Central memory CD8-positive, alpha-beta T cell (primary cell): ENCODE results near the gene TIGD3.
"Not testable (repeated sequence)": the region's sequence is repeated elsewhere in the genome, so short reads cannot be mapped to it uniquely, and the experiment has no call there.

ENCODE experiments used
- ATAC-seq: fragments of 150-1000 bp; cut with Tn5 transposase; replicated peaks from 2 replicates; pipeline ENCODE4 v1.10.0; 2022; ENCODE audit warnings: mild to moderate bottlenecking, moderate FRiP score, moderate number of reproducible peaks; ENCODE audit not compliant: poor library complexity, severe bottlenecking; ENCODE audit errors: extremely low read depth
- DNase-seq, 2 donors: peaks; one replicate each; pipeline ENCODE4 v3.0.0; 2021; ENCODE audit warnings: low spot score in 2 of 2
- H3K27ac Mint-ChIP-seq: one replicate; pipeline ENCODE4 v1.8.0; 2022; ENCODE audit warnings: low read depth, mild to moderate bottlenecking, moderate library complexity, mixed read lengths
- H3K27me3 Mint-ChIP-seq: one replicate; pipeline ENCODE4 v1.8.0; 2022; ENCODE audit warnings: mixed read lengths
- H3K36me3 Mint-ChIP-seq: one replicate; pipeline ENCODE4 v1.8.0; 2022; ENCODE audit warnings: mild to moderate bottlenecking, moderate library complexity, mixed read lengths; ENCODE audit not compliant: insufficient read depth
- H3K4me1 Mint-ChIP-seq: one replicate; pipeline ENCODE4 v1.8.0; 2022; ENCODE audit warnings: mixed read lengths
- H3K4me3 Mint-ChIP-seq: one replicate; pipeline ENCODE4 v1.8.0; 2022; ENCODE audit warnings: mild to moderate bottlenecking, moderate library complexity, mixed read lengths
- H3K9me3 Mint-ChIP-seq: one replicate; pipeline ENCODE4 v1.8.0; 2022; ENCODE audit warnings: mixed read lengths

TIGD3 gene

DNA sequence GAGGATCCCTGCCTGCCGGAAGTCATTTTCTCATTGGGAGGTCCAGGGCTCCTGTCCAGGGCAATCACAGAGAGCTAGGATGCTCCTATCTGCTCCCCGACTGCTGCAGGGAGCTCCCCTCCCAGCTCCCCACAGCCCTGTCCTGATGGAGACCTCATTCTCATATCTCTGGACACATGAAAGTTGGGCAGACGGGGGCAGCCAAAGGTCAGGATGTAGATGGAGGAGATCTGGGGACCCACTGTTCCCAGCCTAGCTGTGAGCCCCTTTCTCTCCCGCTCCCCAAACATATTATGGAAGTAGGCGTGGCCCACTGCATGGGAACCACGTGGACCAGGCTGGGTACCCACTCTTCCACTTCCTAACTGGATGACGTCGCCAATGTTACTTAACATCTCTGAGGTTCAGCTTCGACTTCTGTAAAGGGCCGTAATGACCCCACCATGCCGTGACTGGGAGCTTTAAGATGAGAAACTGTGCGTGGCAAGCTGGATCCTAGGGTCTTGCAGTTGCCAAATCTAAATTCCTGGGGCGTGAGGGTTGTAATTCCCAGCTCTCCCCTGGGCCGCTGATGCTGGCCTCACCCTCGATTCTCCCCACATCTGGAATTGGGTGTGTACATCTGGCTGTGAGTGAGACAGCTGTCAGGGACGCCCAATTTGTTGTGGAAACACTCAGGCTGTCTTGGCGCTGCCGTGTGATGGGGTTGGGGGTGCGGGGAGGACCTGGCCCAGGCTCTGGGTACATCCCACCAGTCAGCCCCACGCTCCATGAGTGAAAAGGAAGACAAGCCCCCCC is 38.1 kb upstream of the TIGD3 start:
- no peaks in the 10 kb centered on the region for H3K9me3 Mint-ChIP-seq
- no peak overlapping the region for H3K27ac Mint-ChIP-seq
- peaks cover 5% of the 10 kb centered on the region for H3K4me1 Mint-ChIP-seq
- H3K4me3 Mint-ChIP-seq, result peak overlapping the region; percentile 74
- DNase-seq (no peak), ATAC-seq (no peak)
- H3K36me3 Mint-ChIP-seq, result no peaks in the 10 kb centered on the region
- peaks cover 11% of the 10 kb centered on the region for H3K27me3 Mint-ChIP-seq

DNA sequence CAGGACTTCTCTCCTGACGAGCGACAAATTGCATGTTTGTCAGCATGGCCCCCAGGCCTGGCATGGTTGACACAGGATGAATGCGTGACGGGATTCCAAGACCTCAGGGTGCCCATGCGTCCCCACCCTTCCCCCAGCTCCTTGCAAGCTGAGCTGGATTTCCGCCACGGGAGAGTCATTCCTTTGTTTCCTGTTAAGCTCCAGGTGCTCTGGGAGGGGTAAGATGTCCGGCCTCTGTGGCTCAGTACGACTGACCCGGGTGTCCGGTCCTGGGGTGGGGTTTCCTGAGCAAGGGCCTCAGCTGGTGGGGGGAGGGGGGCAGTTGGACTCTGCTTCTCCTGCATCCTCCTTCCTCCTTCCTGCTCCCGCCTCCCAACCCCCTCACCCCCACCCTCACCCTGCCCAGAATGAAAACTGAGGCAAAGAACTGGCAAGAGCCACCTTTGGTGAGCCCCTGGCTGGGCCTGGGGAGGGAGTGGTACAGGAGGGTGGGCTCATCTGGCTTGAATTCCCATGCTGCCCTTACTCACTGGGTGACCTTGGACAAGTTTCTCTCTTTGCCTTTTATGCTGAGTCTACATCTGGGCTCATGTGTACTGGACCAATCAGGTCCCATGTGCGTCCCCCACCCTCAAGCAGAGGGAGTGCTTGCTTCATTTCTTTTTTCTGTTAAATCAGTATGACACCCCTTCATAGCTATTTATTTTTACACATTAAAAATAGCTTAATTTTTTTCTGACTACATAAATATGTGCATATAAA is 37.3 kb upstream of the TIGD3 start:
- H3K27ac Mint-ChIP-seq, result no peak overlapping the region

DNA sequence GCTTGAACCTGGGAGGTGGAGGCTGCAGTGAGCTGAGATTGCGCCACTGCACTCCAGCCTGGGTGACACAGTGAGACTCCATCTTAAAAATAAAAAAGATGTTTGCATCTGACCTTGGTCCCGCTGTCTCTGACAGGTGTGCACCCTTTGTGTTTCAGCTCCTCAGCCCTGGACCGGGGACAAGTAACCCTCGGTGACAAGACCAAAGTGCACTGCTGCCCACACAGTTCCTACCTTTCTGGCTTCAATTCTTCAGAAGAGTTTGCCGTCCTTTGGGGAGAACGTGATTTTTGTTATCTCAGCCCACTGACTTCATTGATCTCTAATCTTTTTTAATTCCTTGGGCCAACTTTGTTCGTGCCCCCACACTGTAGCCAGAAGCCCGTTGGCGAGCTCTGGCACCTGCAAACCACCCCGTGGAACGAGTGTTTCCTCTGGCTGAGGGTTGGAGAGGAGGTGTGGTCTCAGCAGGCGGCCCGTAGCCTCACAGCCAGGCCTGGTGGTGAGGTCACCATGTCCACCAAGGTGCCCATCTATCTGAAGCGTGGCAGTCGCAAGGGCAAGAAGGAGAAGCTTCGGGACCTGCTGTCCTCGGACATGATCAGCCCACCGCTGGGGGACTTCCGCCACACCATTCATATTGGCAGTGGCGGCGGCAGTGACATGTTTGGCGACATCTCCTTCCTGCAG is 34.0 kb upstream of the TIGD3 start:
- Mint-ChIP-seq H3K4me3 (no peak overlapping the region), H3K4me1 (peaks cover 5% of the 10 kb centered on the region), H3K36me3 (peaks cover 9% of the 10 kb centered on the region), H3K27me3 (peaks cover 22% of the 10 kb centered on the region), H3K27ac (no peak overlapping the region), H3K9me3 (no peaks in the 10 kb centered on the region)
- no peak for ATAC-seq
- no peak for DNase-seq

More for the DNA sequence above, 37.3 kb upstream of the TIGD3 start:
- no peaks in the 10 kb centered on the region for H3K9me3 Mint-ChIP-seq
- H3K4me1 Mint-ChIP-seq, result peaks cover 5% of the 10 kb centered on the region
- no peak for ATAC-seq
- peak overlapping the region; percentile 74 for H3K4me3 Mint-ChIP-seq
- peaks cover 16% of the 10 kb centered on the region for H3K27me3 Mint-ChIP-seq
- peaks cover 2% of the 10 kb centered on the region for H3K36me3 Mint-ChIP-seq
- no peak for DNase-seq

DNA sequence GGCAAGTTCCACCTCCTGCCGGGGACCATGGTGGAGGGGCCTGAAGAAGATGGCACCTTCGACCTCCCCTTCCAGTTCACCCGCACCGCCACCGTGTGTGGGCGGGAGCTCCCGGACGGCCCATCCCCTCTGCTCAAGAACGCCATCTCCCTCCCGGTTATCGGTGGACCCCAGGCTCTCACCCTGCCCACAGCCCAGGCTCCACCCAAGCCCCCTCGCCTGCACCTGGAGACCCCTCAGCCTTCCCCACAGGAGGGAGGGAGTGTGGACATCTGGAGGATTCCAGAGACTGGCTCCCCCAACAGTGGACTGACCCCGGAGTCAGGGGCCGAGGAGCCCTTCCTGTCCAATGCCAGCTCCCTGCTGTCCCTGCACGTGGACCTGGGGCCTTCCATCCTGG is 33.5 kb upstream of the TIGD3 start:
- no peak overlapping the region for H3K4me3 Mint-ChIP-seq
- peaks cover 9% of the 10 kb centered on the region for H3K36me3 Mint-ChIP-seq
- H3K27ac Mint-ChIP-seq, result no peak overlapping the region
- ATAC-seq (no peak), DNase-seq (no peak)
- no peaks in the 10 kb centered on the region for H3K9me3 Mint-ChIP-seq
- peaks cover 22% of the 10 kb centered on the region for H3K27me3 Mint-ChIP-seq
- H3K4me1 Mint-ChIP-seq, result peaks cover under 1% of the 10 kb centered on the region

GRCh38 chr11:65321828-65322485 is 32.6 kb upstream of the TIGD3 start:
- Mint-ChIP-seq H3K27ac (no peak overlapping the region), H3K36me3 (peaks cover 9% of the 10 kb centered on the region), H3K27me3 (peaks cover 22% of the 10 kb centered on the region), H3K4me1 (no peaks in the 10 kb centered on the region), H3K9me3 (no peaks in the 10 kb centered on the region), H3K4me3 (no peak overlapping the region)
- ATAC-seq, result no peak
- DNase-seq, result no peak

- ATAC-seq (no peak), DNase-seq (no peak)
- no peaks in the 10 kb centered on the region for H3K4me1 Mint-ChIP-seq
- peaks cover 9% of the 10 kb centered on the region for H3K36me3 Mint-ChIP-seq
- no peaks in the 10 kb centered on the region for H3K9me3 Mint-ChIP-seq
- peaks cover 22% of the 10 kb centered on the region for H3K27me3 Mint-ChIP-seq
- H3K4me3 Mint-ChIP-seq, result no peak overlapping the region
- no peak overlapping the region for H3K27ac Mint-ChIP-seq
Observed at GRCh38 chr11:65323813-65324212, 30.7 kb upstream of the TIGD3 start.

DNA sequence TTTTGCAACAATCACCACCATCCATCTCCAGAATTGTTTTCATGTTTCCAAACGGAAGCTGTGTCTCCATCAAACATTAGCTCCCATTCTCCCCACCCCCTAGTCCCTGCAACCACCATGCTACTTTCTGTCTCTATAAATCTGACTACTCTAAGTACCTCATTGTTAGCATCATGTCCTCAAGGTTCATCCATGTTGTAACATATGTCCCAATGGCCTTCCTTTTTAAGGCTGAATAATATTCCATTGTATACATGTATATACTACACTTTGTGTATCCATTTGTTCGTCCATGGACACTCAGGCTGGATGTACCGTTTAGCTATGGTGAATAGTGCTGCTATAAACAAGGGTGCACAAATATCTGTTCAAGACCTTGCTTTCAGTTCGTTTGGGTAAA is 29.1 kb upstream of the TIGD3 start:
- H3K27me3 Mint-ChIP-seq, result peaks cover 22% of the 10 kb centered on the region
- DNase-seq (no peak), ATAC-seq (no peak)
- peaks cover 9% of the 10 kb centered on the region for H3K36me3 Mint-ChIP-seq
- peaks cover 5% of the 10 kb centered on the region for H3K4me1 Mint-ChIP-seq
- no peak overlapping the region for H3K27ac Mint-ChIP-seq
- no peak overlapping the region for H3K4me3 Mint-ChIP-seq
- no peaks in the 10 kb centered on the region for H3K9me3 Mint-ChIP-seq

DNA sequence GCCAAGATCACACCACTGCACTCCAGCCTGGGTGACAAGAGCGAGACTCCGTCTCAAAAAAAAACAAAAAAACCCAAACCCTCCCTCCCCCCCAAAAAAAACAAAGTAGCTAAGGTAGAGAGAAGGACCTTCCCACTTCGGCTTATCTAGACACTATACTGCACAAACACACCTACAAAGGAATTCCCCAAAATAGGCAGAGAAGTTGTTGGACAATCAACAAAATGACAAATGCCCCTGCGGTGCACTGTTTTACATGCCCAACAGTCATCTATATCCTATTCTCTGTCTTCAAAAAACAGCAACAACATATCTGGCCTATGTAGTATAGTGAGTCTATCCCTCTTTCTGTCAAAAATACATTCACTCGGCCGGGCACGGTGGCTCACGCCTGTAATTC is 27.5 kb upstream of the TIGD3 start:
- Mint-ChIP-seq H3K27me3 (peaks cover 19% of the 10 kb centered on the region), H3K9me3 (no peaks in the 10 kb centered on the region), H3K4me1 (peaks cover 5% of the 10 kb centered on the region), H3K36me3 (peaks cover 10% of the 10 kb centered on the region), H3K27ac (no peak overlapping the region), H3K4me3 (no peak overlapping the region)
- ATAC-seq (no peak), DNase-seq (no peak)

DNA sequence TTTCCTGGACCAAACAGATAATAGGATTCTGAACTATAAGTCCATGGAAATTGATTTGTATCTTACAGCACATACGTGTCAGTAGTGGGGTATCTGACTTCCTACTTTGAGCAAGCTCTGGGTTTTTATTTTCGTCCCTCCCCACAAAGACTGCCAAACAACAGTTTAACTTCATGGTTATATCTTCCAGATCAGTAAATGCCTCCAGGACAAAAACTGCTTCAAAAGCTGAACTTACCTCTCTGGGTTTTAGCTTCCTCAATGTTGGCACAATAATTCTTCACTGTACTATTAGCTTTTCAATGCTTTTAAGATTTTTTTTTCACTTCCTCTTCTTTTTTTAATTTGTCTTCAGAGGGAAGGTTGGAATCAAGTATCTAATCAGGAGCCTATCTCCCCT is 25.1 kb upstream of the TIGD3 start:
- H3K27me3 Mint-ChIP-seq, result no peaks in the 10 kb centered on the region
- ATAC-seq, result no peak

DNA sequence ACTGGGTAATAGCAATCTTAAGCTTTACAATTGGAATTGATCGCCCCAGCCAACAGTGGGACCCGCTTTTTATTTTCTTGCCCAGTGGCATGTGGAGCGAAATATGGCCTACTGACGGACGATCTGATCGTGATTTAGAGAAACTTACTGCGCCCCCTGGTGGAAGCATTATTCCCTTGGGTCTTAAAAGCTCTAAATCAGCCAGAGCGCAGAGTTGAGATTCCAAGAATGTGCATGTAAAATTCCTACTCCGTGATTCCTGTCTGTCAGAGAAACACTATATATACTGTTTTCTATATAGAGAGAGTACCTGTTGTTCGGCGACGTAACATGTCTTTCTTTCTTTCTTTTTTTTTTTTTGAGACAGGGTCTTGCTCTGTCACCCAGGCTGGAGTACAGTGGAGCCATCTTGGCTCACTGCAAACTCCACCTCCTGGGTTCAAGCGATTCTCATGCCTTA is 24.6 kb upstream of the TIGD3 start:
- ATAC-seq (no peak), DNase-seq (peak; percentile 61 to 75)
- H3K4me3 Mint-ChIP-seq, result no peak overlapping the region
- H3K4me1 Mint-ChIP-seq, result peaks cover 18% of the 10 kb centered on the region
- no peak overlapping the region for H3K27ac Mint-ChIP-seq
- peaks cover 11% of the 10 kb centered on the region for H3K36me3 Mint-ChIP-seq
- no peaks in the 10 kb centered on the region for H3K27me3 Mint-ChIP-seq
- H3K9me3 Mint-ChIP-seq, result no peaks in the 10 kb centered on the region

More for the DNA sequence above, 25.1 kb upstream of the TIGD3 start:
- no peak for DNase-seq
- Mint-ChIP-seq H3K4me3 (no peak overlapping the region), H3K4me1 (peaks cover 13% of the 10 kb centered on the region), H3K27ac (no peak overlapping the region), H3K9me3 (no peaks in the 10 kb centered on the region), H3K36me3 (peaks cover 11% of the 10 kb centered on the region)

DNA sequence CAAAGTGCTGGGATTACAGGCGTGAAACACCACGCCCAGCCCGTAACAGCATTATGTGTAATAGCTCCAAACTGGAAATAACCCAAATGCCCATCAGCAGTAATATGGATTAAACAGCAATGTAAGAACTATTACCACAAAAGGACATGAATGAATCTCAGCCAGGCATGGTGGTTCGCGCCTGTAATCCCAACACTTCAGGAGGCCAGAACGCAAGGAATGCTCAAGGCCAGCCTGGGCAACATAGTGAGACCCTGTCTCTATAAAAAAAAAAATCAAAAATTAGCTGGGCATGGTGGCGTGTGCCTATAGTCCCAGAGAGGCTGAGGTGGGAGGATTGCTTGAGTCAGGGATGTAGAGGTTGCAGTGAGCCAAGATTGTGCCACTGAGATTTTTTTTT is 24.0 kb upstream of the TIGD3 start:
- no peak for ATAC-seq
- DNase-seq, result no peak
- H3K27me3 Mint-ChIP-seq, result no peaks in the 10 kb centered on the region
- H3K4me1 Mint-ChIP-seq, result peaks cover 24% of the 10 kb centered on the region
- H3K36me3 Mint-ChIP-seq, result peaks cover 12% of the 10 kb centered on the region
- no peak overlapping the region for H3K27ac Mint-ChIP-seq
- no peaks in the 10 kb centered on the region for H3K9me3 Mint-ChIP-seq
- H3K4me3 Mint-ChIP-seq, result no peak overlapping the region

DNA sequence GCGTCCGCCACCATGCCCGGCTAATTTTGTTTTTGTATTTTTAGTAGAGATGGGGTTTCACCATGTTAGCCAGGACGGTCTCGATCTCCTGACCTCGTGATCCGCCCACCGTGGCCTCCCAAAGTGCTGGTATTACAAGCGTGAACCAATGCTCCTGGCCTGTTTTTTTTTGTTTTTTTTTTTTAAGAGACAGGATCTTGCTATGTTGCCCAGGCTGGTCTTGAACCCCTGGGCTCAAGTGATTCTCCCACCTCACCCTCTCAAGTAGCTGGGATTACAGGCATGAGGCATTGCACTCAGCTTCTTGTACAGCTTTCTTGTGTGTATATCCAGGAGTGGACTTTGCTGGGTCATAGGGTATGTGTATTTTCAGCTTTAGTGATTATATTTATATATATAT is 22.0 kb upstream of the TIGD3 start:
- Mint-ChIP-seq H3K4me1 (peaks cover 26% of the 10 kb centered on the region), H3K36me3 (peaks cover 14% of the 10 kb centered on the region)
- not testable (repeated sequence) for ATAC-seq, DNase-seq, H3K9me3 Mint-ChIP-seq, H3K27ac Mint-ChIP-seq, H3K4me3 Mint-ChIP-seq, H3K27me3 Mint-ChIP-seq
